Panc1 (cell line): ENCODE data around the gene ADAP2.

Experiments used
- CTCF ChIP-seq: fragments of 450-650 bp; IDR thresholded peaks from 2 replicates; pipeline ENCODE4 v1.5.1; 2017; ENCODE audit warnings: mild to moderate bottlenecking
- POLR2AphosphoS5 ChIP-seq: IDR thresholded peaks from 2 replicates; pipeline ENCODE4 v1.6.1; 2012; ENCODE audit warnings: mild to moderate bottlenecking, low read depth, low read length, moderate library complexity
- SIN3A ChIP-seq: IDR thresholded peaks from 2 replicates; pipeline ENCODE4 v1.6.1; 2012; ENCODE audit warnings: low read depth, mild to moderate bottlenecking, low read length, moderate library complexity, borderline replicate concordance; ENCODE audit not compliant: insufficient read depth

GRCh38 chr17:30956764-30957374 lies 35.1 kb downstream of the ADAP2 start:
- TF ChIP-seq SIN3A (no peak), CTCF (no peak), POLR2AphosphoS5 (no peak)
